SK-N-SH (cell line): ENCODE measurements around the gene RAP1GAP. TPM values are rescaled to one million over a fixed set of nuclear protein-coding genes. Genes with fewer than 3 reads are reported as not detected.

Experiments
- CTCF ChIA-PET: fragments of 300-600, 350-600 bp; formaldehyde crosslinking; extraction: SDS; loops from one replicate; lab custom pipeline; 2021; lab: Yijun Ruan, JAX
- POLR2A ChIA-PET: fragments of 350-600 bp; sonication (Branson Sonifier 250); formaldehyde crosslinking; extraction: SDS; loops from one replicate; lab custom pipeline; 2020; ENCODE audit warnings: antibody characterized with exemption, inconsistent platforms; lab: Yijun Ruan, JAX
- DNase-seq: peaks from one replicate; pipeline ENCODE4 v3.0.0; 2012
- H2AFZ ChIP-seq: fragments of 200-600 bp; sonication (generic); 2 replicates; pipeline ENCODE4 v1.8.1; 2016; ENCODE audit warnings: antibody characterized with exemption, mild to moderate bottlenecking, low read depth
- H3F3A ChIP-seq: fragments of 200-600 bp; sonication (generic); replicated peaks from 2 replicates; pipeline ENCODE3; 2016; ENCODE audit warnings: antibody characterized with exemption, mild to moderate bottlenecking; ENCODE audit not compliant: insufficient read depth
- H3K27ac ChIP-seq, 2 experiments: fragments of 200-500 bp in 1 of 2; fragments of 200-600 bp in 1 of 2; sonication (Bioruptor generic) in 1 of 2; sonication (generic), shearing (Covaris generic) in 1 of 2; 2 replicates each; pipeline versions ENCODE4 v1.5.1 to v1.6.1; 2014 to 2016; ENCODE audit warnings: low read depth in 2 of 2, inconsistent platforms in 1 of 2, low read length in 1 of 2, mild to moderate bottlenecking in 1 of 2, mixed read lengths in 1 of 2
- H3K27me3 ChIP-seq: fragments of 200-600 bp; sonication (generic), shearing (Covaris generic); 2 replicates; pipeline ENCODE4 v1.6.1; 2016; ENCODE audit warnings: mixed run types; ENCODE audit not compliant: insufficient read depth
- H3K36me3 ChIP-seq, 2 experiments: fragments of 200-500 bp in 1 of 2; fragments of 200-600 bp in 1 of 2; sonication (Bioruptor generic) in 1 of 2; sonication (generic) in 1 of 2; replicated peaks in 1 of 2; 2 replicates each; pipeline versions ENCODE3 to v1.5.1; 2014 to 2016; ENCODE audit warnings: low read length in 1 of 2, mild to moderate bottlenecking in 1 of 2; ENCODE audit not compliant: insufficient read depth in 2 of 2, control insufficient read depth in 1 of 2
- H3K4me1 ChIP-seq, 2 experiments: fragments of 200-500 bp in 1 of 2; fragments of 200-600 bp in 1 of 2; sonication (Bioruptor generic) in 1 of 2; sonication (generic), shearing (Covaris generic) in 1 of 2; 2 replicates each; pipeline versions ENCODE4 v1.5.1 to v1.6.1; 2014 to 2016; ENCODE audit warnings: low read depth in 1 of 2, low read length in 1 of 2, mixed run types in 1 of 2; ENCODE audit not compliant: insufficient read depth in 2 of 2, control insufficient read depth in 1 of 2
- H3K4me2 ChIP-seq: fragments of 200-600 bp; sonication (generic), shearing (Covaris generic); 2 replicates; pipeline ENCODE4 v1.6.1; 2017; ENCODE audit warnings: mixed run types
- H3K4me3 ChIP-seq, 2 experiments: fragments of 200-500 bp in 1 of 2; fragments of 200-600 bp in 1 of 2; sonication (Bioruptor generic) in 1 of 2; sonication (generic), shearing (Covaris generic) in 1 of 2; 2 replicates each; pipeline versions ENCODE4 v1.5.1 to v1.8.1; 2014 to 2016; ENCODE audit warnings: low read depth in 2 of 2, inconsistent platforms in 1 of 2, low read length in 1 of 2, mild to moderate bottlenecking in 1 of 2, mixed read lengths in 1 of 2, moderate library complexity in 1 of 2
- H3K79me2 ChIP-seq: fragments of 200-600 bp; sonication (generic); 2 replicates; pipeline ENCODE4 v1.8.1; 2017; ENCODE audit warnings: mild to moderate bottlenecking; ENCODE audit not compliant: insufficient read depth
- H3K9ac ChIP-seq: fragments of 200-600 bp; sonication (generic); 2 replicates; pipeline ENCODE4 v1.6.1; 2017; ENCODE audit warnings: mixed run types
- H3K9me2 ChIP-seq: fragments of 200-600 bp; sonication (generic); 2 replicates; pipeline ENCODE4 v1.6.1; 2017; ENCODE audit warnings: mixed run types
- H3K9me3 ChIP-seq: fragments of 200-600 bp; sonication (generic); 2 replicates; pipeline ENCODE4 v1.6.1; 2017; ENCODE audit warnings: mixed run types, mild to moderate bottlenecking, moderate library complexity
- H4K20me1 ChIP-seq: fragments of 200-600 bp; sonication (generic); 2 replicates; pipeline ENCODE4 v1.6.1; 2017; ENCODE audit warnings: mild to moderate bottlenecking, mixed run types; ENCODE audit not compliant: insufficient read depth
- CHD2 ChIP-seq: fragments of 150-350 bp; IDR thresholded peaks from 2 replicates; pipeline ENCODE4 v1.6.1; 2018; ENCODE audit warnings: low read length; ENCODE audit not compliant: partially characterized antibody
- ELF1 ChIP-seq: IDR thresholded peaks from 2 replicates; pipeline ENCODE4 v1.4.0; 2012
- EZH2phosphoT487 ChIP-seq: fragments of 200-600 bp; sonication (generic); IDR thresholded peaks from 2 replicates; pipeline ENCODE4 v1.6.1; 2017; ENCODE audit warnings: low read depth, mixed run types, mild to moderate bottlenecking, antibody characterized with exemption, moderate library complexity, borderline replicate concordance
- GATA2 ChIP-seq: sonication (generic); formaldehyde crosslinking; IDR thresholded peaks from 2 replicates; pipeline ENCODE4 v1.5.0; 2020; ENCODE audit warnings: mild to moderate bottlenecking, missing genetic modification reagents
- MAX ChIP-seq: IDR thresholded peaks from 2 replicates; pipeline ENCODE4 v1.4.0; 2012; ENCODE audit warnings: low read depth
- MEF2A ChIP-seq: IDR thresholded peaks from 2 replicates; pipeline ENCODE4 v1.4.0; 2012; ENCODE audit warnings: low read depth, borderline replicate concordance
- MXI1 ChIP-seq: IDR thresholded peaks from 2 replicates; pipeline ENCODE4 v1.6.1; 2012; ENCODE audit warnings: mild to moderate bottlenecking, low read depth, low read length, improper control_type of control experiment
- NFIC ChIP-seq: IDR thresholded peaks from 2 replicates; pipeline ENCODE4 v1.4.0; 2012; ENCODE audit warnings: borderline replicate concordance
- REST ChIP-seq: IDR thresholded peaks from 2 replicates; pipeline ENCODE4 v1.6.1; 2012; ENCODE audit warnings: mild to moderate bottlenecking, low read depth, low read length, moderate library complexity
- RFX5 ChIP-seq: IDR thresholded peaks from 2 replicates; pipeline ENCODE4 v1.6.1; 2012; ENCODE audit warnings: mild to moderate bottlenecking, improper control_type of control experiment, low read length
- TAF1 ChIP-seq: IDR thresholded peaks from 2 replicates; pipeline ENCODE4 v1.6.1; 2012; ENCODE audit warnings: low read depth, mild to moderate bottlenecking, low read length, moderate library complexity, borderline replicate concordance
- USF1 ChIP-seq: IDR thresholded peaks from 2 replicates; pipeline ENCODE4 v1.4.0; 2012; ENCODE audit warnings: low read depth, borderline replicate concordance
- USF2 ChIP-seq: fragments of 150-350 bp; IDR thresholded peaks from 2 replicates; pipeline ENCODE4 v1.6.1; 2017; ENCODE audit warnings: antibody characterized with exemption, low read length, low read depth, borderline replicate concordance
- YY1 ChIP-seq: IDR thresholded peaks from 2 replicates; pipeline ENCODE4 v1.4.0; 2012; ENCODE audit warnings: low read depth, mild to moderate bottlenecking
- ZBTB33 ChIP-seq: IDR thresholded peaks from 2 replicates; pipeline ENCODE4 v1.4.0; 2012; ENCODE audit warnings: low read depth, borderline replicate concordance
- WGBS: methylation state at CpG from one replicate; pipeline ENCODE4 v1.1.6; 2017; ENCODE audit warnings: low lambda C conversion rate; 5-methylcytosine and 5-hydroxymethylcytosine counted together
- polyA plus RNA-seq, 3 experiments: library from polyadenylated mRNA; depleted of rRNA; stranded (reverse); fragments of >200 nt; gene quantifications; 2 replicates each; pipeline ENCODE4 v1.2.3, GENCODE V29; 2012

The RAP1GAP gene
- polyA plus RNA-seq, 1 of the 3 experiments (the other 2 are of a cell fraction), result 0.99 TPM

- Histone ChIP-seq H2AFZ (no peak overlapping the region), H3K4me2 (no peak overlapping the region), H4K20me1 (no peaks in the 10 kb centered on the region), H3K27ac (no peak overlapping the region), H3K36me3 (no peaks in the 10 kb centered on the region), H3F3A (no peaks in the 10 kb centered on the region), H3K9me2 (no peaks in the 10 kb centered on the region)
- DNase-seq, result no peak
- POLR2A ChIA-PET, result no interaction called here
- CTCF ChIA-PET, result interaction anchor here (1.0 to 1.6 kb wide), 5 partner anchors 9 to 331 kb away, joined by 3 to 14 read pairs (median 4); partner anchors contain the start of gene ALPL
- TF ChIP-seq GATA2 (CRISPR knock-in tag) (no peak), MAX (no peak), CHD2 (no peak), MXI1 (no peak), NFIC (no peak), TAF1 (no peak), YY1 (no peak), ZBTB33 (no peak), EZH2phosphoT487 (no peak), ELF1 (no peak), MEF2A (no peak), USF2 (no peak), USF1 (no peak), RFX5 (no peak)
- TF ChIP-seq, all 33 proteins: peak for 0
- no peaks in the 10 kb centered on the region for H3K79me2 ChIP-seq
- 88% methylated on average over 7 of the region's 12 CpGs for WGBS
- H3K4me1 ChIP-seq, result peaks cover 2 to 28% of the 10 kb centered on the region in 2 experiments; a peak in 2 of 4 replicates
- no peaks in the 10 kb centered on the region for H3K27me3 ChIP-seq
- no peak overlapping the region for H3K4me3 ChIP-seq
- H3K9me3 ChIP-seq, result no peaks in the 10 kb centered on the region
- no peak overlapping the region for H3K9ac ChIP-seq
These were observed 82.9 kb downstream of the RAP1GAP start for GRCh38 chr1:21586222-21586621.

- WGBS, result 93% methylated on average over 8 of the region's 9 CpGs
- Histone ChIP-seq H3K36me3 (no peaks in the 10 kb centered on the region), H3K79me2 (no peaks in the 10 kb centered on the region), H4K20me1 (no peaks in the 10 kb centered on the region), H3K4me3 (no peak overlapping the region)
- DNase-seq, result no peak
- TF ChIP-seq REST, result no peak
- no peak for TF ChIP-seq NFIC
- TF ChIP-seq ZBTB33, result no peak
- TF ChIP-seq, all 33 proteins: peak for 0
- H3K4me1 ChIP-seq, result peaks cover 2 to 16% of the 10 kb centered on the region in 2 experiments; a peak in 2 of 4 replicates
- no peaks in the 10 kb centered on the region for H3K9me3 ChIP-seq
- no peak overlapping the region for H3K4me2 ChIP-seq
- ChIA-PET POLR2A (no interaction called here), CTCF (interaction anchor here (1.0 to 1.6 kb wide), 5 partner anchors 11 to 330 kb away, joined by 3 to 14 read pairs (median 4); partner anchors contain the start of gene ALPL)
- no peak overlapping the region for H2AFZ ChIP-seq
- no peaks in the 10 kb centered on the region for H3K27me3 ChIP-seq
- no peaks in the 10 kb centered on the region for H3K9me2 ChIP-seq
- no peak overlapping the region for H3K27ac ChIP-seq
- H3F3A ChIP-seq, result no peaks in the 10 kb centered on the region
- no peak overlapping the region for H3K9ac ChIP-seq
These were observed 84.1 kb downstream of the RAP1GAP start for GRCh38 chr1:21585037-21585436.
